GM12878 (cell line): ENCODE results near the gene F8A1.
"Not testable (repeated sequence)": the region's sequence is repeated elsewhere in the genome, so short reads cannot be mapped to it uniquely, and the experiment has no call there.

Experiments used
- BHLHE40 ChIP-seq, 2 experiments: fragments of 450-650 bp in 1 of 2; IDR thresholded peaks; 2 replicates each; pipeline ENCODE4 v1.6.1; 2011 to 2017; ENCODE audit warnings: low read depth in 2 of 2, borderline replicate concordance in 1 of 2, improper control_type of control experiment in 1 of 2, low read length in 1 of 2, mild to moderate bottlenecking in 1 of 2
- EP300 ChIP-seq, 2 experiments: fragments of 150-350 bp in 1 of 2; IDR thresholded peaks; 2 replicates each; pipeline ENCODE4 v1.6.1; 2011 to 2012; ENCODE audit warnings: low read depth in 2 of 2, low read length in 2 of 2, borderline replicate concordance in 1 of 2, improper control_type of control experiment in 1 of 2, inconsistent platforms in 1 of 2; ENCODE audit not compliant: control insufficient read depth in 1 of 2
- JUND ChIP-seq: IDR thresholded peaks from 2 replicates; pipeline ENCODE4 v1.6.1; 2012; ENCODE audit warnings: low read depth, mild to moderate bottlenecking, low read length, improper control_type of control experiment, moderate library complexity

GRCh38 chrX:154910528-154910927 lies 24.4 kb downstream of the F8A1 start:
- TF ChIP-seq JUND; EP300 (IDR thresholded peaks at IDR 0.05; ENCODE audit: borderline replicate concordance in 1 of 2, control insufficient read depth in 1 of 2, low read depth in 2 of 2, low read length in 2 of 2); BHLHE40 (IDR thresholded peaks at IDR 0.05; ENCODE audit: borderline replicate concordance in 1 of 2, low read depth in 2 of 2, low read length in 1 of 2): not testable (repeated sequence)
